ENCODE results near the gene ZBTB22. TPM values are rescaled to one million over a fixed set of nuclear protein-coding genes. Genes with fewer than 3 reads are reported as not detected.
"Not testable (repeated sequence)": the region's sequence is repeated elsewhere in the genome, so short reads cannot be mapped to it uniquely, and the experiment has no call there.

Gene ZBTB22
- total RNA-seq, 1 donor from 2014 or later, result 13.3 TPM

DNA sequence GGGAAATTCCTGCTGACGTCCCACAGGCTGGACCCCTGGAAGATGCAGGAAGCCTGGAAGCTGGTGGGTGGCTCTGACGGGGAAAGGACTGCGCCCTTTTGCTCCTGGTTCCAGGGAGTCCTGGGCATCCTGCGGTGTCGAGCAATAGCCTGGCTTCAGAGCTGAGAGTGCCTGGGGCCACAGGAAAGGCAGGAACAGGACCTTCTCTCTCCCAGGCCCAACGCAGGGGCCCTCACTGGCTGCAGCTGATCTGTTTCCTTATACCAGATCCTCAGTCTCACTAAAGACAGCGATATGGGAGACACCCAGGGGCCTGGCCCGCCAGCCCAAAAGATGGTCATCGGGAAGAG, 39.2 kb downstream of the ZBTB22 start:
- Histone ChIP-seq H3K4me1 (peaks cover 62% of the 10 kb centered on the region), H3K36me3 (peaks cover 71% of the 10 kb centered on the region), H3K27ac (replicated peaks) (peak overlapping the region; percentile 97), H3K27me3 (ENCODE audit: low read depth) (no peaks in the 10 kb centered on the region), H3K4me3 (peak overlapping the region; percentile 88), H3K9me3 (replicated peaks) (no peaks in the 10 kb centered on the region)
- DNase-seq, result no peak
- TF ChIP-seq, protein P1, sequence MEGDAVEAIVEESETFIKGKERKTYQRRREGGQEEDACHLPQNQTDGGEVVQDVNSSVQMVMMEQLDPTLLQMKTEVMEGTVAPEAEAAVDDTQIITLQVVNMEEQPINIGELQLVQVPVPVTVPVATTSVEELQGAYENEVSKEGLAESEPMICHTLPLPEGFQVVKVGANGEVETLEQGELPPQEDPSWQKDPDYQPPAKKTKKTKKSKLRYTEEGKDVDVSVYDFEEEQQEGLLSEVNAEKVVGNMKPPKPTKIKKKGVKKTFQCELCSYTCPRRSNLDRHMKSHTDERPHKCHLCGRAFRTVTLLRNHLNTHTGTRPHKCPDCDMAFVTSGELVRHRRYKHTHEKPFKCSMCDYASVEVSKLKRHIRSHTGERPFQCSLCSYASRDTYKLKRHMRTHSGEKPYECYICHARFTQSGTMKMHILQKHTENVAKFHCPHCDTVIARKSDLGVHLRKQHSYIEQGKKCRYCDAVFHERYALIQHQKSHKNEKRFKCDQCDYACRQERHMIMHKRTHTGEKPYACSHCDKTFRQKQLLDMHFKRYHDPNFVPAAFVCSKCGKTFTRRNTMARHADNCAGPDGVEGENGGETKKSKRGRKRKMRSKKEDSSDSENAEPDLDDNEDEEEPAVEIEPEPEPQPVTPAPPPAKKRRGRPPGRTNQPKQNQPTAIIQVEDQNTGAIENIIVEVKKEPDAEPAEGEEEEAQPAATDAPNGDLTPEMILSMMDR (IDR thresholded peaks at IDR 0.05; ENCODE audit: borderline replicate concordance), result no peak
- intact Hi-C loops (cut with micrococcal nuclease), result no loop called here

DNA sequence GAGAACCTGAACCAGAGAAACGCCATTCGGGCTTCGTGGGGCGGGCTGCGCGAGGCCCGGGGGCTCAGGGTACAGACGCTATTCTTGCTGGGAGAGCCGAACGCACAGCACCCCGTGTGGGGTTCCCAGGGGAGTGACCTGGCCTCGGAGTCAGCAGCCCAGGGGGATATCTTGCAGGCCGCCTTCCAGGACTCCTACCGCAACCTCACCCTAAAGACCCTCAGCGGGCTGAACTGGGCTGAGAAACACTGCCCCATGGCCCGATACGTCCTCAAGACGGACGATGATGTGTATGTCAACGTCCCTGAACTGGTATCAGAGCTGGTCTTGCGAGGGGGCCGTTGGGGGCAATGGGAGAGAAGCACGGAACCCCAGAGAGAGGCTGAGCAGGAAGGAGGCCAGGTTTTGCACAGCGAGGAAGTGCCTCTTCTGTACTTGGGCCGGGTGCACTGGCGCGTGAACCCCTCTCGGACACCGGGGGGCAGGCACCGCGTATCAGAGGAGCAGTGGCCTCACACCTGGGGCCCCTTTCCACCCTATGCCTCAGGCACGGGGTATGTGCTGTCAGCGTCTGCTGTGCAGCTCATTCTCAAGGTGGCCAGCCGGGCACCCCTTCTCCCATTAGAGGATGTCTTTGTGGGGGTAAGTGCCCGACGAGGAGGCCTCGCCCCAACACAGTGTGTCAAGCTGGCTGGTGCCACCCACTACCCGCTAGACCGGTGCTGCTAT, 39.7 kb downstream of the ZBTB22 start:
- H3K27me3 ChIP-seq (ENCODE audit: low read depth), result no peaks in the 10 kb centered on the region
- H3K9me3 ChIP-seq (replicated peaks), result no peaks in the 10 kb centered on the region
- intact Hi-C loops (cut with micrococcal nuclease), result no loop called here
- no peak for DNase-seq
- TF ChIP-seq, protein P1 (IDR thresholded peaks at IDR 0.05; ENCODE audit: borderline replicate concordance), result no peak
- peaks cover 71% of the 10 kb centered on the region for H3K36me3 ChIP-seq
- H3K4me1 ChIP-seq, result peaks cover 67% of the 10 kb centered on the region
- peak overlapping the region; percentile 88 for H3K4me3 ChIP-seq
- peak overlapping the region; percentile 97 for H3K27ac ChIP-seq (replicated peaks)

DNA sequence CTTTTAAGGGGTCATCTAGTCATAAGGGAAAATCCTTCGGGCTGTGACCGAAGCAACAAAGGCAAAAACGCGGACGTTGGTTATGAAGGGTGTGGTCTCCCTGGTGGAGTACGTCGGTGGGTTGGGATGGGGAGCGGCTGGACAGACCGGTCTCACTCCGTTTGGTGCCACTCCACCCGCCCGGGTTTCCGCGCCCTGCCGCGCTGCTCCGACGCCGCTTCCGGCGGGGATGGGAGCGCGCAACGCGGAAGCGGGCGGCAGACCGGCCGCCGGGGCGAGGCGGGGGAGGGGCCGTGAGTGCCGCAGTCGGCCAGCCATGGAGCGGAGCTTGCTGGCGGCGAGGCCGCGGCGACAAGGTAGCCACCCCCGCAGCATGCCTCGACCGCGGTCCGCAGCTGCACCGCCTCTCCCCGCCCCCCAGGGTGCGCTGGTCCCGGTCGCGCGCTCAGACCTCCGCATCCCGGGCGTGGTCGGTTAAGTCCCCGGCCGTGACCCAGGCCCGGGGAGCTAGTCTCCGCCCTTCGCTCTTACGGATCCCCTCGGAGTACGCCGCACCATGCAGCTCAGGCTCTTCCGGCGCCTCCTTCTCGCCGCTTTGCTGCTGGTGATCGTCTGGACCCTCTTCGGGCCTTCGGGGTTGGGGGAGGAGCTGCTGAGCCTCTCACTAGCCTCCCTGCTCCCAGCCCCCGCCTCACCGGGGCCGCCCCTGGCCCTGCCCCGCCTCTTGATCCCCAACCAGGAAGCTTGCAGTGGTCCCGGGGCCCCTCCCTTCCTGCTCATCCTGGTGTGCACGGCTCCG, 40.5 kb downstream of the ZBTB22 start, which contains the start of gene B3GALT4:
TSS of gene B3GALT4 (plus strand) at position 260 of the 799 bp plus-strand sequence. CDS start at position 557, 297 bp downstream.
- DNase-seq, result peak; percentile 78
- Histone ChIP-seq H3K9me3 (replicated peaks) (no peaks in the 10 kb centered on the region), H3K36me3 (peaks cover 69% of the 10 kb centered on the region), H3K27me3 (ENCODE audit: low read depth) (no peaks in the 10 kb centered on the region), H3K4me1 (peaks cover 75% of the 10 kb centered on the region), H3K27ac (replicated peaks) (peak within 1 kb of the TSS; percentile 97), H3K4me3 (peak within 1 kb of the TSS; percentile 88)
- TF ChIP-seq, protein P1 (IDR thresholded peaks at IDR 0.05; ENCODE audit: borderline replicate concordance), result peak; percentile 74
- intact Hi-C loops (cut with micrococcal nuclease), result no loop called here

DNA sequence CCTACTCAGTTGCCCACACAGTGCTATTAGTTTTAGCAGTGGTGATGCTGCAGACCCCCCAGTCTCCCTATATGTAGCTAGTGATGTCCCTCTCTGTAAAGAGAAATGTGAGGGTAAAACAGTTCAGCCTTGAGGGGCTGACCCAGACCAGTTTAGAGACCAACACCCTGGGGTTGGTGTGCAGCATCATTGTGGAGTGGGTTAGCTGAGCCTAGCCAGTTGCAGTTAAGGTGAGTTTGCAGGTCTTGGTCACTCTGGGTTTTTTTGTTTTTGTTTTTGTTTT, 41.0 kb downstream of the ZBTB22 start:
- intact Hi-C loops (cut with micrococcal nuclease), result no loop called here
- Histone ChIP-seq H3K27me3 (ENCODE audit: low read depth) (no peaks in the 10 kb centered on the region), H3K27ac (replicated peaks) (peak overlapping the region; percentile 97), H3K9me3 (replicated peaks) (no peaks in the 10 kb centered on the region), H3K4me1 (peaks cover 77% of the 10 kb centered on the region), H3K36me3 (peaks cover 64% of the 10 kb centered on the region), H3K4me3 (peak overlapping the region; percentile 88)
- TF ChIP-seq, protein P1 (IDR thresholded peaks at IDR 0.05; ENCODE audit: borderline replicate concordance), result no peak
- DNase-seq, result no peak

DNA sequence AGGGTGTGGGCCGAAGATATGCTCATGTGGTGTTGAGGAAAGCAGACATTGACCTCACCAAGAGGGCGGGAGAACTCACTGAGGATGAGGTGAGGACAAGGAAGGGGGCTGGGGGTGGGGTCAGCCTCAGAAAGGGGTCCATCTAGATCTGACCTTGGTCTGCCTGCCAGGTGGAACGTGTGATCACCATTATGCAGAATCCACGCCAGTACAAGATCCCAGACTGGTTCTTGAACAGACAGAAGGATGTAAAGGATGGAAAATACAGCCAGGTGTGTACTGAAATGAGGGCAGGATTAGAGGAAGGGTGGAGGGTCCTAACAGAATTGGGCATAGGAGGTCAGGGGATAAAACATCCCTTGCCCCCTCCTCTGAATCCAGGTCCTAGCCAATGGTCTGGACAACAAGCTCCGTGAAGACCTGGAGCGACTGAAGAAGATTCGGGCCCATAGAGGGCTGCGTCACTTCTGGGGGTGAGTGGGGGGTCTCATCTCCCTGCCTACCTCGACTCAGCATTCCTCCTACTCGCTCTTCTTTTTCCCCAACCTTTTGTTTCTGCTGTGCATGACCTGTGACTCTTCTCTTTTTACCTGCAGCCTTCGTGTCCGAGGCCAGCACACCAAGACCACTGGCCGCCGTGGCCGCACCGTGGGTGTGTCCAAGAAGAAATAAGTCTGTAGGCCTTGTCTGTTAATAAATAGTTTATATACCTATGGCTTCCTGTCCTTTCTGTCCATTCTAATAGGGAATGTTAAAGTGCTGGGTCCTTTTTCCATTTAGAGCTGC, 41.6 kb downstream of the ZBTB22 start:
- Histone ChIP-seq H3K36me3 (peaks cover 60% of the 10 kb centered on the region), H3K4me1 (peaks cover 82% of the 10 kb centered on the region), H3K27ac (replicated peaks) (peak overlapping the region; percentile 97), H3K4me3 (peak overlapping the region; percentile 88)
- DNase-seq; H3K27me3 ChIP-seq (ENCODE audit: low read depth); H3K9me3 ChIP-seq (replicated peaks); intact Hi-C loops (cut with micrococcal nuclease): not testable (repeated sequence)
